ENCODE results near the gene GAGE10.

Gene GAGE10

DNA sequence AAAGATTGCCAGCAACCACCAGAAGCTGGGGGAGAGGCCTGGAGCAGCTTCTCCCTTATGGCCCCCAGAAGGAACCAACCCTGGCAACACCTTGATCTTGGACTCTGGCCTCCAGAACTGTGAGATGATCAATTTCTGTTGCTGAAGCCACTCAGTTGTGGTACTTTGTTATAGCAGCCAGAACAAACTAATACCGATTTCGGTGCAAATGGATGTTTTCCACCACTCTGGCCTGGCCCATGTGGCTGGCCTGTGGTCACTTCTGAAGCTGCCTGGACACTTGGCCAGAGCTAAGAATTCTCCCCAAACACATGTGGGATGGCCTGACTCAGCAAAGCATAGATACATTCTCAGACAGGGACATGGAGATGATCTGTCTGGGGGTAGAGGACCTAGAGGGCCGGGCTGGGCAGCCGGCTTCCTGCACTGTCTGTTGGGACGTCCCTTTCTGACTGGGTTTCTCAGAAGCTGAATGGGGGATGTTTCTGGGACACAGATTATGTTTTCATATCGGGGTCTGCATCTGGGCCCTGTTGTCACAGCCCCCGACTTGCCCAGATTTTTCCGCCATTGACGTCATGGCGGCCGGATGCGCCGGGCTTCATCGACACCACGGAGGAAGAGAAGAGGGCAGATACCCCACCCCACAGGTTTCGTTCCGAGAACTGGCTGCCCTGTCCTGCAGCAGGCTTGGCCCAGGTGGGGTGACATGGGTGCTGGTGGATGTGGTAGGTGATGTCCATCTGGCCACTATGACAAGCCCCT lies 43.0 kb upstream of the GAGE10 start:
- TF ChIP-seq, protein P1, sequence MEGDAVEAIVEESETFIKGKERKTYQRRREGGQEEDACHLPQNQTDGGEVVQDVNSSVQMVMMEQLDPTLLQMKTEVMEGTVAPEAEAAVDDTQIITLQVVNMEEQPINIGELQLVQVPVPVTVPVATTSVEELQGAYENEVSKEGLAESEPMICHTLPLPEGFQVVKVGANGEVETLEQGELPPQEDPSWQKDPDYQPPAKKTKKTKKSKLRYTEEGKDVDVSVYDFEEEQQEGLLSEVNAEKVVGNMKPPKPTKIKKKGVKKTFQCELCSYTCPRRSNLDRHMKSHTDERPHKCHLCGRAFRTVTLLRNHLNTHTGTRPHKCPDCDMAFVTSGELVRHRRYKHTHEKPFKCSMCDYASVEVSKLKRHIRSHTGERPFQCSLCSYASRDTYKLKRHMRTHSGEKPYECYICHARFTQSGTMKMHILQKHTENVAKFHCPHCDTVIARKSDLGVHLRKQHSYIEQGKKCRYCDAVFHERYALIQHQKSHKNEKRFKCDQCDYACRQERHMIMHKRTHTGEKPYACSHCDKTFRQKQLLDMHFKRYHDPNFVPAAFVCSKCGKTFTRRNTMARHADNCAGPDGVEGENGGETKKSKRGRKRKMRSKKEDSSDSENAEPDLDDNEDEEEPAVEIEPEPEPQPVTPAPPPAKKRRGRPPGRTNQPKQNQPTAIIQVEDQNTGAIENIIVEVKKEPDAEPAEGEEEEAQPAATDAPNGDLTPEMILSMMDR (IDR thresholded peaks at IDR 0.05): no peak

DNA sequence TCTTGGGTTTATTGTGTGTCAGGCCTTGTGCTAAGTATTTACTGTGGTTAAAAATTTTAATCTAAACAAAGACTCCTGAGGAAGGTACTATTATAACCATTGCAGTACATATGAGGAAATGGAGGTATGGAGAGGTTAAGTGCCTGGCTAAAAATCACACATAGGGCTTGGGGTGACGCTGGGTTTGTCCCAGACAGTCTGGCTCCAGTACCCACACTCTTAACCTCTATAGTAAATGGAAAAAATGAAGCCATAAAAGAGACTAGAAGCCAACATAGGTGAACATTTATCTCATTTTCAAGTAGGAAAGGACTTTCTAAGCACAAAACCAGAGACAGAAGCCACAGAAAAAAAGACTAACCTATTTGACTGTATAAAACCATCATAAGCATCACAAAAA lies 40.8 kb upstream of the GAGE10 start:
- TF ChIP-seq, protein P1 (IDR thresholded peaks at IDR 0.05): no peak

DNA sequence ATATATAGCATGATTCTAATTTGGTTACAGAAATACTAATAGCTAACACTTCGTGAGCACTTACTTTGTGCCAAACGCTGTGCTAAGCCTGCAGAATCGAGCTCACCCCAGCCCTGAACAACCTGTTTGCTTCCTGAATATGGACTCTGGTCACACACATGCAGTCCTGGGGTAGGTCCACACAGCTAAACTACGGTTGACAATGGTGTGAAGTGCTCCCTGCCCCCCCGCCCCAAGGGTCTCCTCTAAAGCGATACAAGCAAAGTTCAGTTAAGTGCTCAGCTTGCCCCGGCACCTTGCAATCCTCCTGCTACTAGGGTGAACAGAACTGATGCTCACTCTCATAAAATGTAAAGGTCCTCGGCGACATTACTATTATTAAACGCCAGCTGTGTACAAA lies 39.8 kb upstream of the GAGE10 start:
- TF ChIP-seq, protein P1 (IDR thresholded peaks at IDR 0.05): no peak

DNA sequence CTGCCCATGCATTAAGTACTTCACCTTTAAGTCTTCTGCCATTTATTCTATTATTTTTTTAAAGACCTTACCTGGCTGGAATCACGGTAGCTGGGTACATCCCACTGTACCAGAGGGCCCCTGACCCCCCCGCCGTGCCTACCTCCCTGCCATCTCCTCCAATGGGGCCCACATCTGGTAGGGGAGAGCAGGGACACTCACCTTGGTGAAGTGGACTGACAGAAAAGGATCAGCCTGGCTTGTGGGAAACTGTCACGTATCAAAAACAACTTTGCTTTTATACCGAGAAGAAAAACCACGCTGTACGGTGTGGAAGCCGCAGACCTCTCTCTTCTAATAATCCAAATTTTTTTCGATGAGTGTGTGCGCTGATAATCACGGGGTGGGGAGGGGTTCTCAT lies 39.0 kb upstream of the GAGE10 start, which contains the start of gene FOXP3:
FOXP3 (minus strand) TSS at position 251 of the 400 bp plus-strand sequence. CDS start 6,205 bp downstream, outside the sequence.
- TF ChIP-seq, protein P1 (IDR thresholded peaks at IDR 0.05): no peak

DNA sequence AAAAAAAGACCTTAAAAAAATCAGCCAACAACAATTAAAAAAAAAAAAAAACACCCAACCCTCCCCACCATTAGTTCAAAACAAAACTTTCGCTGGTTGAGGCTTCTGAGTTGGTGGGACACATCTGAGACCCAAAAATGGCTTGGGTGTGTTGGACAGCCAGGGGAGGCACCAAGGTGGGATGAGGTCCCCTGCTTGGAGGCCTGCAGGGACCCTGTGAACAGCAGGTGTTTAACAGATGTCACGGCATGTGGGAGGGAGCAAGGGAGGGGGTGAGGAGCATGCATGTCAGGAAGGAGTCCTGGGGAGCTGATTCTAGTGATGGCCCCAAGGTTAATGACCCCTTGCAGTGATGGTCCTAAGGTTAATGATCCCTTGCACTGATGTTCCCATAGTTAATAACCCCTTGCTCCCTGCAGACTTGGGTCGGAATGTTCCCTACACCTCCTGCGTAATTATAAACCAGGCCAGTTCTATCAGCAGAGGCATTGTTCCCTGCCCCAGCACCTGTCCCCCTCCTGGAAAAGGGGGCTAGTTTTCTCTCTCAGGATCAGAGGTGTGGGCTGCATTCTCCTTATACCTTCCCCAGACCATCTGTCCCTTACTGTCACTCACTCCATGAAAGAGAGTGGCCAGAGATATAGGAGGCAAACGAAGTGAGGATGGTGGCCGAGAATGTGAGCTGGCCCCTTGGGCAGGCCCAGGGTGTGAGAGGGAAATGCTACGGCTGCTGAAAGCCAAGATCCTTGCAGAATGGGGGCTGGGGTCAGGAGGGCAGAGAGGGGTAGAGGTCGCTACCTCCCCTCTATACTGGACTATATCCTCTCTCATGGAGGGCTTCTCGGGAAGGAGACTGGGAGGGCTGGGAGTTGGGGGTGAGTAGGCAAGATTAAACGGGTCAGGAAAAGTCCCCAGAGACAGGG lies 36.7 kb upstream of the GAGE10 start:
- TF ChIP-seq, protein P1 (IDR thresholded peaks at IDR 0.05): no peak

DNA sequence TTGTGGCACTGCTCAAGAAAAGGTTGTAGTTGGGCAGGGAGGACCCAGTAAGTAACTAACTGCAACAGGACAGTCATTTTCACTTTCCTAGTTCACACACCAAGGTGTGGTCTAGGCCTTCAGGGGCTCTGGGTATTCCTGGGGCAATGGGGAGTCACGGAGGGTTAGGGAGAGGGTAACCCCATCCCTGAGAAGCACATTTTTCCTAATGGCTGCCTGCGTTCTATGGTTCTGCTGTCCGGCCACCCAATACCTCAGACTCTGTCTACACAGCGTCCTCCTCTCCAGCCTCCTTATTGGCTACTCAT lies 34.8 kb upstream of the GAGE10 start:
- TF ChIP-seq, protein P1 (IDR thresholded peaks at IDR 0.05): no peak

DNA sequence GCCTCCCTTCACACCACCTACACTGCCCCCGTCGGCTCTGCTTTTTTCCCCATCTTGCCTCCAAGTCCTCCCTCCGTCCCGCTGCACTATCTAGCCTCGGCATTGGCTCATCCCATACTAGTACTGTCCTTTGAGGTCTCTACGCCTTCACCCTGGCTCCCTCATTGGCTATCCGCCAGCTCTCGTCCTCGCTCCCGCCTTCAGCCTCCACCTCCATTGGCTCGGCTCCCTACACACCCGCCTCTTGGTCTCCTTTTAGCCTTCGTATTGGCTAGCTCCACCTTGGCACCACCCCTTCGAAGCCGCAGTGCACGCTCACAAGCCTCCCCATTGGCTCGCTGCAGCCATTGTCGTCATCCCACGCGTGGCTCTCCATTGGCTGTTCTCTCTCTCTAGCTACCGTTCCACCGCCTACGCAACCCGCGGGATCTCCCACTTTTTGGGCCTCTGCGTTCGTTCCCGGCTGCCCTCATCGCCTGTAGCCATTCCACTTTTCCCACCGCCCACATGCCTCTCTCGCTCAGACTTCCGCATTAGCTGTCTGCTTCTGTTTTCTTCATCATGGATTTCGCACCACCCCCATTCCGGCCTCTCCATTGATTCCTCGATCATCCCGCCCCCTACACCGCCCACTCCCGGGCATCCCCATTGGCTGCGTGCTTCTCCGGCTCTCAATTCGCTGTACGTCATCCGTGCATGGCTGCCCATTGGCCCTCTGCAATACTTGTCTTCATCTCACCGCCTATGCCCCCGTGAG lies 34.3 kb upstream of the GAGE10 start:
- TF ChIP-seq, protein P1 (IDR thresholded peaks at IDR 0.05): no peak
